Kidney epithelial cell (primary cell): ENCODE measurements around the gene SPINK8. TPM values are rescaled to one million over a fixed set of nuclear protein-coding genes. Genes with fewer than 3 reads are reported as not detected.

ENCODE experiments used
- DNase-seq: peaks from one replicate; pipeline ENCODE4 v3.0.0-alpha.2; 2010; ENCODE audit warnings: low read depth
- H3K27me3 ChIP-seq: 2 replicates; pipeline ENCODE4 v1.6.0; 2011; ENCODE audit warnings: low read length; ENCODE audit not compliant: control insufficient read depth, insufficient read depth
- H3K36me3 ChIP-seq: 2 replicates; pipeline ENCODE4 v1.5.1; 2011; ENCODE audit warnings: low read length; ENCODE audit not compliant: control insufficient read depth, insufficient read depth
- H3K4me3 ChIP-seq: 2 replicates; pipeline ENCODE4 v1.5.1; 2011; ENCODE audit warnings: low read depth, mild to moderate bottlenecking, control low read depth, low read length
- total RNA-seq: library from RNA; depleted of rRNA; stranded (reverse); fragments of >200 nt; gene quantifications from 2 replicates; pipeline ENCODE4 v1.2.3, GENCODE V29; 2015
- TF ChIP-seq, protein P1 (sequence below): IDR thresholded peaks from 2 replicates; pipeline ENCODE4 v1.5.1; 2011; ENCODE audit warnings: mild to moderate bottlenecking, moderate library complexity, low read length, control low read depth, inconsistent platforms; ENCODE audit not compliant: insufficient read depth, poor library complexity, severe bottlenecking

Gene SPINK8
- total RNA-seq, 1 donor from 2014 or later, result not detected

DNA sequence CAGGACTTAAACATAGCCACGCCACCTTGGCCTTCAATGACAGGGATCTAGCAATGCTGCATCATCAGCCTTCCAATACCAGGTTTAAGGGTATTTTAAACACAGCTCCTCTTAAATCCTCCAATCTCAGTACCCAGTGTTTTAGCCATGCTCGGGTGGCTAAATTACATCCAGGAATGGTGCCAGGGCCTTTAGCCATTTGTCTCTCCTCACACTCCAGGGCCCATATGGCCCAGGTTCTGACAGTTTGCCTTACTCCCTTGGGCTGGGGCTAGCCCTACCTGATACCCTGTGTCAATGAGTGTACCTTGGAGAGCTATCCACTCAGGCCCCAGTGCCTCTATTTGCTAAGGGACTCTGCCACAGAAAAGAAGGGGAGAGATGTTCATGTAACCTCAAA, 63.2 kb downstream of the SPINK8 start:
- Histone ChIP-seq H3K36me3 (no peaks in the 10 kb centered on the region), H3K27me3 (no peaks in the 10 kb centered on the region), H3K4me3 (no peak overlapping the region)
- TF ChIP-seq, protein P1, sequence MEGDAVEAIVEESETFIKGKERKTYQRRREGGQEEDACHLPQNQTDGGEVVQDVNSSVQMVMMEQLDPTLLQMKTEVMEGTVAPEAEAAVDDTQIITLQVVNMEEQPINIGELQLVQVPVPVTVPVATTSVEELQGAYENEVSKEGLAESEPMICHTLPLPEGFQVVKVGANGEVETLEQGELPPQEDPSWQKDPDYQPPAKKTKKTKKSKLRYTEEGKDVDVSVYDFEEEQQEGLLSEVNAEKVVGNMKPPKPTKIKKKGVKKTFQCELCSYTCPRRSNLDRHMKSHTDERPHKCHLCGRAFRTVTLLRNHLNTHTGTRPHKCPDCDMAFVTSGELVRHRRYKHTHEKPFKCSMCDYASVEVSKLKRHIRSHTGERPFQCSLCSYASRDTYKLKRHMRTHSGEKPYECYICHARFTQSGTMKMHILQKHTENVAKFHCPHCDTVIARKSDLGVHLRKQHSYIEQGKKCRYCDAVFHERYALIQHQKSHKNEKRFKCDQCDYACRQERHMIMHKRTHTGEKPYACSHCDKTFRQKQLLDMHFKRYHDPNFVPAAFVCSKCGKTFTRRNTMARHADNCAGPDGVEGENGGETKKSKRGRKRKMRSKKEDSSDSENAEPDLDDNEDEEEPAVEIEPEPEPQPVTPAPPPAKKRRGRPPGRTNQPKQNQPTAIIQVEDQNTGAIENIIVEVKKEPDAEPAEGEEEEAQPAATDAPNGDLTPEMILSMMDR, result no peak
- DNase-seq, result no peak

DNA sequence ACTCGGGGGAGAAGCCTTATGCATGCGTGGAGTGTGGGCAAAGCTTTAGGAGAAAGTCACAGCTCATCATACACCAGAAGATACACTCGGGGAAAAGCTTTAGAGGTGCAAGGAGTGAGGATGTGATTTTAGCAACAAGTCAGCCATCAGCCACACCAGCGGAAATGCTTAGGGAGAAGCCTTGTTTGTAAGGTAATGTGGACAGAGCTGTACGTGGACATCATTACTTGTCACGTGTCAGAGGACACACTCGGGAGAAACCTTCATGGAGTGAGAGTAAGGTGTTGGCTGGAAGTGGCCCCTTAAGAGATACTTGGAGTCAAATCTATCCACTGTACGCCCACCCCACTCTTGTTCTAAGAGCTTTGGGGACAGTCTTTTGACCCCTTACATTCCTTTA, 63.9 kb downstream of the SPINK8 start:
- TF ChIP-seq, protein P1, result no peak
- no peak for DNase-seq
- Histone ChIP-seq H3K27me3 (no peaks in the 10 kb centered on the region), H3K36me3 (no peaks in the 10 kb centered on the region), H3K4me3 (no peak overlapping the region)

DNA sequence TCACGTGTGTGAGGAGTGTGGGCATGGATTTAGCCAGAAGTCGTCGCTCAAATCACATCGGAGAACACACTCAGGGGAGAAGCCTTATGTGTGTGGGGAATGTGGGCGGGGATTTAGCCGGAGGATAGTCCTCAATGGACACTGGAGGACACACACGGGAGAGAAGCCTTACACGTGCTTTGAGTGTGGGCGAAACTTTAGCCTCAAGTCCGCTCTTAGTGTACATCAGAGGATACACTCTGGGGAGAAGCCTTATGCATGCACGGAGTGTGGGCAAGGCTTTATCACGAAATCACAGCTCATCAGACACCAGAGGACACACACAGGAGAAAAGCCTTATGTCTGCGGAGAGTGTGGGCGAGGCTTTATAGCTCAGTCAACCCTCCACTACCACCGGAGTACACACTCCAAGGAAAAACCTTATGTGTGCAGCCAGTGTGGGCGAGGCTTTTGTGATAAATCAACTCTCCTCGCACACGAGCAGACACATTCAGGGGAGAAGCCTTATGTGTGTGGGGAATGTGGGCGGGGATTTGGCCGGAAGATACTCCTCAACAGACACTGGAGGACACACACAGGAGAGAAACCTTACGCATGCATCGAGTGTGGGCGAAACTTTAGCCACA, 64.4 kb downstream of the SPINK8 start:
- Histone ChIP-seq H3K4me3 (no peak overlapping the region), H3K36me3 (no peaks in the 10 kb centered on the region), H3K27me3 (no peaks in the 10 kb centered on the region)
- DNase-seq, result no peak
- TF ChIP-seq, protein P1, result no peak

- Histone ChIP-seq H3K36me3 (no peaks in the 10 kb centered on the region), H3K4me3 (no peak overlapping the region), H3K27me3 (no peaks in the 10 kb centered on the region)
- TF ChIP-seq, protein P1, result no peak
- peak; percentile 57 for DNase-seq
These were observed 65.0 kb downstream of the SPINK8 start for GRCh38 chr3:48268381-48268935.

- TF ChIP-seq, protein P1, result no peak
- H3K4me3 ChIP-seq, result no peak overlapping the region
- H3K36me3 ChIP-seq, result no peaks in the 10 kb centered on the region
- H3K27me3 ChIP-seq, result no peaks in the 10 kb centered on the region
- DNase-seq, result no peak
These were observed 65.7 kb downstream of the SPINK8 start for GRCh38 chr3:48267782-48268181.

- DNase-seq, result no peak
- H3K4me3 ChIP-seq, result no peak overlapping the region
- no peaks in the 10 kb centered on the region for H3K36me3 ChIP-seq
- H3K27me3 ChIP-seq, result no peaks in the 10 kb centered on the region
- TF ChIP-seq, protein P1, result no peak
These were observed 74.9 kb downstream of the SPINK8 start for GRCh38 chr3:48258530-48258929.
